Activated naive CD8-positive, alpha-beta T cell treated with anti-CD3 and anti-CD28 coated beads for 36 hours (primary cell): Measurements from ENCODE around the gene ATP2B3. TPM values are rescaled to one million over a fixed set of nuclear protein-coding genes. Genes with fewer than 3 reads are reported as not detected.

Experiments
- DNase-seq: peaks from one replicate; pipeline ENCODE4 v3.0.0; 2021
- H3K27ac Mint-ChIP-seq: one replicate; pipeline ENCODE4 v1.8.0; 2022; ENCODE audit warnings: mild to moderate bottlenecking, moderate library complexity, mixed read lengths
- H3K27me3 Mint-ChIP-seq: one replicate; pipeline ENCODE4 v1.8.0; 2022; ENCODE audit warnings: mild to moderate bottlenecking, mixed read lengths
- H3K36me3 Mint-ChIP-seq: one replicate; pipeline ENCODE4 v1.8.0; 2021; ENCODE audit warnings: mild to moderate bottlenecking, mixed read lengths
- H3K4me1 Mint-ChIP-seq: one replicate; pipeline ENCODE4 v1.8.0; 2021; ENCODE audit warnings: mixed read lengths
- H3K4me3 Mint-ChIP-seq: one replicate; pipeline ENCODE4 v1.8.0; 2022; ENCODE audit warnings: mild to moderate bottlenecking, moderate library complexity, mixed read lengths
- H3K9me3 Mint-ChIP-seq: one replicate; pipeline ENCODE4 v1.8.0; 2022; ENCODE audit warnings: mixed read lengths
- total RNA-seq, 2 experiments: library from RNA; stranded (reverse); gene quantifications; one replicate each; pipeline ENCODE4 v1.2.3, GENCODE V29; 2021

ATP2B3 gene
- total RNA-seq, 2 experiments from 2014 or later = not detected

- no peak overlapping the region for H3K4me3 Mint-ChIP-seq
- no peaks in the 10 kb centered on the region for H3K27me3 Mint-ChIP-seq
- DNase-seq = no peak
- H3K4me1 Mint-ChIP-seq = peaks cover 11% of the 10 kb centered on the region
- no peaks in the 10 kb centered on the region for H3K36me3 Mint-ChIP-seq
- no peaks in the 10 kb centered on the region for H3K9me3 Mint-ChIP-seq
- H3K27ac Mint-ChIP-seq = no peak overlapping the region
Observed at GRCh38 chrX:153578200-153578835, 60.9 kb downstream of the ATP2B3 start.

GRCh38 chrX:153578889-153579288 lies 61.4 kb downstream of the ATP2B3 start:
- H3K4me3 Mint-ChIP-seq = no peak overlapping the region
- H3K36me3 Mint-ChIP-seq = no peaks in the 10 kb centered on the region
- no peak for DNase-seq
- H3K27me3 Mint-ChIP-seq = no peaks in the 10 kb centered on the region
- H3K27ac Mint-ChIP-seq = no peak overlapping the region
- peaks cover 14% of the 10 kb centered on the region for H3K4me1 Mint-ChIP-seq
- no peaks in the 10 kb centered on the region for H3K9me3 Mint-ChIP-seq

GRCh38 chrX:153580700-153581386 lies 63.4 kb downstream of the ATP2B3 start:
- no peak for DNase-seq
- Mint-ChIP-seq H3K27me3 (no peaks in the 10 kb centered on the region), H3K27ac (no peak overlapping the region), H3K9me3 (no peaks in the 10 kb centered on the region), H3K4me3 (no peak overlapping the region), H3K36me3 (no peaks in the 10 kb centered on the region), H3K4me1 (peaks cover 14% of the 10 kb centered on the region)

GRCh38 chrX:153582896-153583295 lies 65.5 kb downstream of the ATP2B3 start:
- Mint-ChIP-seq H3K27me3 (no peaks in the 10 kb centered on the region), H3K4me1 (peaks cover 14% of the 10 kb centered on the region), H3K4me3 (peak overlapping the region; percentile 34), H3K9me3 (no peaks in the 10 kb centered on the region), H3K36me3 (no peaks in the 10 kb centered on the region), H3K27ac (peak overlapping the region; percentile 45)
- peak; percentile 74 for DNase-seq

- Mint-ChIP-seq H3K9me3 (no peaks in the 10 kb centered on the region), H3K36me3 (no peaks in the 10 kb centered on the region), H3K4me1 (peaks cover 14% of the 10 kb centered on the region), H3K4me3 (no peak overlapping the region), H3K27ac (no peak overlapping the region), H3K27me3 (no peaks in the 10 kb centered on the region)
- no peak for DNase-seq
Observed at GRCh38 chrX:153583433-153583832, 66.0 kb downstream of the ATP2B3 start.

- Mint-ChIP-seq H3K36me3 (no peaks in the 10 kb centered on the region), H3K4me1 (peaks cover 14% of the 10 kb centered on the region), H3K4me3 (no peak overlapping the region), H3K9me3 (no peaks in the 10 kb centered on the region), H3K27ac (no peak overlapping the region), H3K27me3 (no peaks in the 10 kb centered on the region)
- no peak for DNase-seq
Observed at GRCh38 chrX:153585827-153586226, 68.4 kb downstream of the ATP2B3 start.

GRCh38 chrX:153587342-153587741 lies 69.9 kb downstream of the ATP2B3 start:
- no peak overlapping the region for H3K27ac Mint-ChIP-seq
- H3K27me3 Mint-ChIP-seq = no peaks in the 10 kb centered on the region
- H3K4me1 Mint-ChIP-seq = peaks cover 14% of the 10 kb centered on the region
- no peaks in the 10 kb centered on the region for H3K9me3 Mint-ChIP-seq
- H3K4me3 Mint-ChIP-seq = no peak overlapping the region
- no peak for DNase-seq
- no peaks in the 10 kb centered on the region for H3K36me3 Mint-ChIP-seq

- Mint-ChIP-seq H3K9me3 (no peaks in the 10 kb centered on the region), H3K4me1 (peaks cover 6% of the 10 kb centered on the region), H3K27ac (no peak overlapping the region), H3K36me3 (no peaks in the 10 kb centered on the region), H3K4me3 (no peak overlapping the region), H3K27me3 (no peaks in the 10 kb centered on the region)
- DNase-seq = no peak
Observed at GRCh38 chrX:153588021-153588781, 70.8 kb downstream of the ATP2B3 start.

GRCh38 chrX:153588782-153589446 lies 71.5 kb downstream of the ATP2B3 start:
- Mint-ChIP-seq H3K27me3 (no peaks in the 10 kb centered on the region), H3K27ac (no peak overlapping the region), H3K9me3 (no peaks in the 10 kb centered on the region), H3K36me3 (no peaks in the 10 kb centered on the region), H3K4me3 (no peak overlapping the region), H3K4me1 (peaks cover 1% of the 10 kb centered on the region)
- no peak for DNase-seq

- no peaks in the 10 kb centered on the region for H3K27me3 Mint-ChIP-seq
- DNase-seq = no peak
- H3K27ac Mint-ChIP-seq = peak overlapping the region; percentile 42
- no peak overlapping the region for H3K4me3 Mint-ChIP-seq
- H3K9me3 Mint-ChIP-seq = no peaks in the 10 kb centered on the region
- no peaks in the 10 kb centered on the region for H3K4me1 Mint-ChIP-seq
- no peaks in the 10 kb centered on the region for H3K36me3 Mint-ChIP-seq
Observed at GRCh38 chrX:153590961-153591956, 73.8 kb downstream of the ATP2B3 start.

- Mint-ChIP-seq H3K4me1 (peaks cover 3% of the 10 kb centered on the region), H3K27me3 (no peaks in the 10 kb centered on the region), H3K4me3 (no peak overlapping the region), H3K9me3 (no peaks in the 10 kb centered on the region), H3K36me3 (peaks cover 4% of the 10 kb centered on the region), H3K27ac (no peak overlapping the region)
- no peak for DNase-seq
Observed at GRCh38 chrX:153592091-153592833, 74.8 kb downstream of the ATP2B3 start.

- Mint-ChIP-seq H3K9me3 (no peaks in the 10 kb centered on the region), H3K27ac (no peak overlapping the region), H3K36me3 (peaks cover 7% of the 10 kb centered on the region), H3K27me3 (no peaks in the 10 kb centered on the region), H3K4me3 (no peak overlapping the region), H3K4me1 (peaks cover 9% of the 10 kb centered on the region)
- DNase-seq = no peak
Observed at GRCh38 chrX:153592966-153593688, 75.7 kb downstream of the ATP2B3 start.

- Mint-ChIP-seq H3K9me3 (no peaks in the 10 kb centered on the region), H3K27me3 (no peaks in the 10 kb centered on the region), H3K4me1 (peaks cover 9% of the 10 kb centered on the region), H3K27ac (no peak overlapping the region), H3K4me3 (no peak overlapping the region), H3K36me3 (peaks cover 7% of the 10 kb centered on the region)
- DNase-seq = no peak
Observed at GRCh38 chrX:153593811-153594500, 76.5 kb downstream of the ATP2B3 start.
